Naive B cell (primary cell): ENCODE results near the gene ADSS1. TPM values are rescaled to one million over a fixed set of nuclear protein-coding genes. Genes with fewer than 3 reads are reported as not detected.

Experiments used
- ATAC-seq, 2 donors: fragments of 150-1000 bp; cut with Tn5 transposase; 2 replicates each; pipeline ENCODE4 v1.10.0; 2021; ENCODE audit warnings: low read depth in 2 of 2, mild to moderate bottlenecking in 2 of 2, moderate library complexity in 2 of 2
- DNase-seq: peaks from one replicate; pipeline ENCODE4 v3.0.0; 2022
- H3K27ac Mint-ChIP-seq, 6 donors: one replicate each; pipeline ENCODE4 v1.8.0; 2020 to 2022; ENCODE audit warnings: mild to moderate bottlenecking in 6 of 6, mixed read lengths in 6 of 6, moderate library complexity in 5 of 6, inconsistent platforms in 2 of 6
- H3K27me3 Mint-ChIP-seq, 3 donors: one replicate each; pipeline ENCODE4 v1.8.0; 2021 to 2022; ENCODE audit warnings: mixed read lengths in 3 of 3, mild to moderate bottlenecking in 1 of 3
- H3K36me3 Mint-ChIP-seq, 2 donors: one replicate each; pipeline ENCODE4 v1.8.0; 2020 to 2022; ENCODE audit warnings: mixed read lengths in 2 of 2, inconsistent platforms in 1 of 2, mild to moderate bottlenecking in 1 of 2
- H3K4me1 Mint-ChIP-seq, 3 donors: one replicate each; pipeline ENCODE4 v1.8.0; 2020 to 2022; ENCODE audit warnings: mixed read lengths in 3 of 3, inconsistent platforms in 1 of 3, mild to moderate bottlenecking in 1 of 3, moderate library complexity in 1 of 3
- H3K4me3 Mint-ChIP-seq, 8 donors: one replicate each; pipeline ENCODE4 v1.8.0; 2020 to 2022; ENCODE audit warnings: mild to moderate bottlenecking in 8 of 8, mixed read lengths in 8 of 8, moderate library complexity in 8 of 8, inconsistent platforms in 2 of 8
- H3K9me3 Mint-ChIP-seq, 7 donors: one replicate each; pipeline ENCODE4 v1.8.0; 2020 to 2022; ENCODE audit warnings: mixed read lengths in 7 of 7, mild to moderate bottlenecking in 5 of 7, inconsistent platforms in 2 of 7, moderate library complexity in 1 of 7
- polyA plus RNA-seq, 6 donors: library from polyadenylated mRNA; unstranded; fragments of 300-500 nt; fragmentation: Illumina TruSeq; gene quantifications; one replicate each; pipeline ENCODE4 v1.2.3, GENCODE V29; 2021; ENCODE audit warnings: low read depth in 6 of 6

The ADSS1 gene
- polyA plus RNA-seq, 6 donors from 2014 or later, result 0.17 to 0.29 TPM; not detected in 4

DNA sequence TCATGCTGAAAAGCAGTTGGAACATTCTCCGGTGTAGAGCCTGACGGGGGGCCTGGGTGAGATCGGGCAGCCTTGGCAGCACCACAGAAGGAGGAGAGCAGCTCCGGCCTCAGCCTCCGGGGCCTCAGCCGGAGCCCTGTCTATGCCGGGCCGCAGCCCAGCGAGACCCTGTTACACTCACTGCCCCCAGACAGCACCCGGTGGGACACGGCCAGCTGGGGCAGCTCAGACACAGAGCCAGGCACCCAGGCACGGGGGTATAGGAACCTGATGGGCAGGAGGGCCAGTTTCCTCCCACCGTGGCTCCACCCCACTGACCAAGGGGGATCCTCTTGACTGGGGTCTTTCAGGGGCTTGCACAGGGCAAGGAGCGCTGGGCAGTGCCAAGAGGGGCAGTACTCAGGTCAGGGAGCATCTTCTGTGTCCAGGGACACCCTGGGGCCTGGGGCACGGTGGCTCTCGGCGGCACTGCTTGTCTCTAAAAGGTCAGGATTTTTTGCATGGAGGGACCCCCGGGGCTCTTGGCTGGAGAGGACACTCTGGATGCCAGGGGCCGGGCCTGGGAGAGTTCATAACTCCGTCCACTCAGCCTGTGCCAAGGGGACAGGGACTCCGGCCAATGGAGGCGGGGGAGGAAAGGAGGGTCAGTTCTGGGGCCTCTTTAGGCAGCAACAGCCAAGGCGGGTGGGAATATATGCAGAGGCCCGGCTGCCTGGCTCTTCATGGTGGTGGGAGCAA lies 25.2 kb upstream of the ADSS1 start:
- Mint-ChIP-seq H3K27ac (peak overlapping the region in 3 of 6 donors; percentile 27 to 81 (median 57)), H3K4me1 (peaks cover 22 to 45% (median 25%) of the 10 kb centered on the region in 3 donors), H3K36me3 (no peaks in the 10 kb centered on the region), H3K27me3 (no peaks in the 10 kb centered on the region), H3K9me3 (no peaks in the 10 kb centered on the region), H3K4me3 (no peak overlapping the region)
- ATAC-seq (no peak), DNase-seq (no peak)

- ATAC-seq (no peak), DNase-seq (no peak)
- no peaks in the 10 kb centered on the region for H3K27me3 Mint-ChIP-seq
- H3K9me3 Mint-ChIP-seq, result no peaks in the 10 kb centered on the region
- H3K36me3 Mint-ChIP-seq, result no peaks in the 10 kb centered on the region
- peak overlapping the region in 1 of 8 donors; percentile 64 for H3K4me3 Mint-ChIP-seq
- peak overlapping the region in 1 of 6 donors; percentile 57 for H3K27ac Mint-ChIP-seq
- H3K4me1 Mint-ChIP-seq, result peaks cover 19 to 40% (median 21%) of the 10 kb centered on the region in 3 donors
Observed at GRCh38 chr14:104699426-104699748, 24.6 kb upstream of the ADSS1 start.

DNA sequence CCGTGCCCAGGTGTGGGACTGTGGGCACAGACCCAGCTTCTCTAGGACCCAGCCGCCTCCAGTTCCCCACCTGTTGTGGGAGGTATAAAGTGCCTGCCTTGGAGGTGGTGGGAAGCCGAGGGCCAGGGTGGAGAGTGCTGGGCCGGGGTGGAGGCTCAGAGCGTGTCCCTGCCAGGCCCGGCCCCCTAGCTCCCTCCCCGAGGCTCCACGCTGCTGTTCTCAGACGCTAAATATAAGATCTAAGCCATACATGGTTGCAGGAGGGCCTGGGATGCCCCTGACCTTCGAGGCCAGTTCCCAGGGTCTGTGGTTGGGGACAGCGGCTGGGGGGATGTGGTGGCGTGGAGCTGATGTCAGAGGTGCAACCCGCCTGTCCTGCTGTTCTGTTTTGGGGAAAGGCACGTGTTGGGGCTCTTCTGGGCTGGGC lies 23.8 kb upstream of the ADSS1 start:
- Mint-ChIP-seq H3K36me3 (no peaks in the 10 kb centered on the region), H3K9me3 (no peaks in the 10 kb centered on the region), H3K4me1 (peaks cover 13 to 31% (median 13%) of the 10 kb centered on the region in 3 donors), H3K27ac (peak overlapping the region in 1 of 6 donors; percentile 76), H3K27me3 (no peaks in the 10 kb centered on the region), H3K4me3 (no peak overlapping the region)
- DNase-seq (no peak), ATAC-seq (no peak)

GRCh38 chr14:104700747-104701217 lies 23.2 kb upstream of the ADSS1 start:
- H3K27me3 Mint-ChIP-seq, result no peaks in the 10 kb centered on the region
- H3K4me3 Mint-ChIP-seq, result no peak overlapping the region
- H3K27ac Mint-ChIP-seq, result peak overlapping the region in 1 of 6 donors; percentile 76
- H3K9me3 Mint-ChIP-seq, result no peaks in the 10 kb centered on the region
- no peak for DNase-seq
- peaks cover 7 to 26% (median 7%) of the 10 kb centered on the region in 3 donors for H3K4me1 Mint-ChIP-seq
- ATAC-seq, result no peak
- no peaks in the 10 kb centered on the region for H3K36me3 Mint-ChIP-seq

GRCh38 chr14:104701383-104702076 lies 22.5 kb upstream of the ADSS1 start:
- ATAC-seq (no peak), DNase-seq (no peak)
- Mint-ChIP-seq H3K4me1 (peaks cover 0 to 18% (median 4%) of the 10 kb centered on the region in 3 donors), H3K36me3 (no peaks in the 10 kb centered on the region), H3K4me3 (no peak overlapping the region), H3K9me3 (no peaks in the 10 kb centered on the region), H3K27me3 (no peaks in the 10 kb centered on the region), H3K27ac (peak overlapping the region in 2 of 6 donors; percentile 29 to 73)

- H3K27me3 Mint-ChIP-seq, result no peaks in the 10 kb centered on the region
- peak overlapping the region in 2 of 6 donors; percentile 29 to 73 for H3K27ac Mint-ChIP-seq
- no peaks in the 10 kb centered on the region for H3K36me3 Mint-ChIP-seq
- H3K4me3 Mint-ChIP-seq, result no peak overlapping the region
- H3K4me1 Mint-ChIP-seq, result peaks cover 0 to 17% (median 4%) of the 10 kb centered on the region in 3 donors
- ATAC-seq (no peak), DNase-seq (no peak)
- no peaks in the 10 kb centered on the region for H3K9me3 Mint-ChIP-seq
Observed at GRCh38 chr14:104702106-104702505, 21.9 kb upstream of the ADSS1 start.

DNA sequence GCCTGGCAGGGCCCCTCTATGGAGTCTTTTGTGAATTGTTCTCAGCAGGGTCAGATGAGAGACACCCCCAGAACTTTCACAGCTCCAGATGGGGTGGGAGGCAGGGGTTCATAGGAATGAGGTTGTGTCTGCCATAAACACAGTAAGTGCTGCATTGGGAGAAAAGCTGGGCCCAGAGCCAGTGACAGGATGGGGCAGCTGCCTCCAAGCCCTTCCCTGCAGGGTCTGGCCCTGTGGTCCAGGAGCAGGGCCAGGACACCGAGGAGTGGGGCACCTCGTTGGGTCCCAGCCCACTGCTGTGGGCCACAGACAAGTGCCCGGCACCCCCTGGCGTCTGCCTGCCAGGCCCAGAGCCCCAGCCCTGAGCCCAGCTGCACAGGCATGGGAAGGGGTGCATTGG lies 21.4 kb upstream of the ADSS1 start:
- Mint-ChIP-seq H3K27ac (peak overlapping the region in 1 of 6 donors; percentile 77), H3K36me3 (no peaks in the 10 kb centered on the region), H3K27me3 (no peaks in the 10 kb centered on the region), H3K4me3 (no peak overlapping the region), H3K9me3 (no peaks in the 10 kb centered on the region), H3K4me1 (peaks cover 0 to 18% (median 4%) of the 10 kb centered on the region in 3 donors)
- no peak for ATAC-seq
- DNase-seq, result no peak

- Mint-ChIP-seq H3K4me1 (peaks cover 0 to 21% (median 4%) of the 10 kb centered on the region in 3 donors), H3K4me3 (no peak overlapping the region), H3K36me3 (no peaks in the 10 kb centered on the region), H3K27ac (no peak overlapping the region), H3K27me3 (no peaks in the 10 kb centered on the region), H3K9me3 (no peaks in the 10 kb centered on the region)
- no peak for DNase-seq
- no peak for ATAC-seq
Observed at GRCh38 chr14:104703269-104703668, 20.8 kb upstream of the ADSS1 start.

DNA sequence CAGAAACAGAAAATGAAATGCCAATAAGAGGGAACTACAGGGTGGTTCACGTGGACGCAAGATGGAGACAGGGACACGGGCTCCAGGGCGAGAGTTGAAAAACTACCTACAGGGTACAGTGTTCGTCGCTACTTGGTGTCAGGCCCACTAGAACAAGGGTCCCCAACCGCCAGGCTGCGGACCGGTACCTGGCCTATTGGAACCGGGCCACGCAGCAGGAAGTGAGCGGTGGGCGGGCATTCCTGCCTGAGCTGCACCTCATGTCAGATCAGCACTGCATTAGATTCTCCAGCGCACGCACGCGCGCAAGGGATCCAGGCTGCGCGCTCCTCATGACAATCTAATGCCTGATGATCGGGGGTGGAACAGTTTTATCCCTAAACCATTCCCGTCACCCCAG lies 19.8 kb upstream of the ADSS1 start:
- no peak for DNase-seq
- Mint-ChIP-seq H3K4me1 (peaks cover 4 to 21% (median 5%) of the 10 kb centered on the region in 3 donors), H3K27ac (no peak overlapping the region), H3K9me3 (no peaks in the 10 kb centered on the region), H3K36me3 (no peaks in the 10 kb centered on the region), H3K27me3 (no peaks in the 10 kb centered on the region), H3K4me3 (no peak overlapping the region)
- no peak for ATAC-seq

- Mint-ChIP-seq H3K4me3 (no peak overlapping the region), H3K27me3 (no peaks in the 10 kb centered on the region), H3K27ac (peak overlapping the region in 1 of 6 donors; percentile 56), H3K36me3 (no peaks in the 10 kb centered on the region), H3K4me1 (peaks cover 4 to 18% (median 5%) of the 10 kb centered on the region in 3 donors), H3K9me3 (no peaks in the 10 kb centered on the region)
- DNase-seq, result no peak
- ATAC-seq, result no peak
Observed at GRCh38 chr14:104705340-104706047, 18.5 kb upstream of the ADSS1 start.

GRCh38 chr14:104706733-104707607 lies 17.1 kb upstream of the ADSS1 start:
- Mint-ChIP-seq H3K9me3 (no peaks in the 10 kb centered on the region), H3K4me1 (peaks cover 4 to 15% (median 5%) of the 10 kb centered on the region in 3 donors), H3K27me3 (no peaks in the 10 kb centered on the region), H3K36me3 (no peaks in the 10 kb centered on the region), H3K4me3 (no peak overlapping the region), H3K27ac (peak overlapping the region in 2 of 6 donors; percentile 22 to 82)
- ATAC-seq (no peak), DNase-seq (no peak)

GRCh38 chr14:104707608-104708595 lies 16.1 kb upstream of the ADSS1 start:
- ATAC-seq (no peak), DNase-seq (no peak)
- Mint-ChIP-seq H3K27me3 (no peaks in the 10 kb centered on the region), H3K4me3 (no peak overlapping the region), H3K9me3 (no peaks in the 10 kb centered on the region), H3K27ac (no peak overlapping the region), H3K36me3 (no peaks in the 10 kb centered on the region), H3K4me1 (peaks cover 4 to 15% (median 5%) of the 10 kb centered on the region in 3 donors)
